Activated naive CD4-positive, alpha-beta T cell treated with anti-CD3 and anti-CD28 coated beads, Interleukin-2, amount 50 U/mL, for 16 hours (primary cell): ENCODE data around the gene ZNF814.
A peak's percentile ranks its signal among the peaks of the same experiment; 100 is the strongest.
"Not testable (repeated sequence)": the region's sequence is repeated elsewhere in the genome, so short reads cannot be mapped to it uniquely, and the experiment has no call there.

Experiments used
- DNase-seq: peaks from one replicate; pipeline ENCODE4 v3.0.0-alpha.2; 2020

Gene ZNF814

DNA sequence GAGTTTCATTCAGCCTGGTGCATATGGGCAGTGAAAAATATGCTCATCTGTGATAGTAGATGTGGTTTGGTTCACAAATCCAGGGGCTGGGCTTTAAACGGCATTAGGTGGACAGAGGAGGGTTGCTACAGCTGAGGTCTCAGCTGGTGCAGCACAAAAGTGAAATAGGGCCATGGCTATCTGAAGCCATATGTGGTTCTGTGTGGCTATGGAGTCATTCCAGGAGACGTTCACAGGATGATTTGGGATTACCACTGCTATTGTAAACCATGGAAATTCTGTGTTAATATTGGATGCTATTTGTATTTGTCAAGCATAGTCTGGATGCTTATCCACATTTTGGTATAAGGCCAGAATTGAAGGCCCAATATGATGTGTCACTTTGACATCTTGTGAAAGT lies 34.7 kb downstream of the ZNF814 start:
- DNase-seq = not testable (repeated sequence)

DNA sequence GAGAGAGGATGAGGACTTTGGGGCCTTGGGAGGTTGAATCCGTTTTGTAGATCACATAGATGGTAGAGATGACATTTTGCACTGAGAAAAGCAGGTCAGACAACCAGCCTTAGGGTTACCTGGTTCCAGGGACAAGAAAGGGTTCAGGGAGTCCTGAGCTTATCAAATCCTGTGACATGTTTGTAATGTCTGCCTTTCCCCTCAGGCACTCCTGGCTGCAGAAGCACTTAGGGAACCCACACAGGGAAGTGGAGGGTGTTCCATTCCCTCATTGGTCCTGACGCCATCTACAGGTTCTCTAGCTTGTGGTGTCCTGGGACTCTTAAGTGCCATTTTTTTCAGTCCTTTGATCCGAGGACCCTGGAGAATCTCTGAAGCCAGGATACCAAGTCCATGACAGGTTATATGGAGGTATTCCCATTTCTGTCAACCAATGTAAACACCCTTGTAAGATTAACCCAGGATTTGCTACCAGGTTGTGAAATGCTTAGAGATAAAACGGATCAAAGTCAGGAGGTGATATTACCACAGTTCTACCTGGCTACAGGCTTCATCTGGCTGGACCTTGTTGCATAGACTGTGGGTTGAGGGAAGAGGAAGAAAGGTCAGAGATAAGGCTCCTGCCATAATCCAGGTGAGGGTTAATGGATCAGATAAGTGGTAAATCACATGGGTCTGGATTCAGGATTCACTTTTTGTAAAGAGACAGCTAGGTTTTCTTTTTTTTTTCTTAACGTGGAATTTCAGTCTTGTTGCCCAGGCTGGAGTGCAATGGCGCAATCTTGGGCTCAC lies 36.8 kb downstream of the ZNF814 start:
- not testable (repeated sequence) for DNase-seq

DNA sequence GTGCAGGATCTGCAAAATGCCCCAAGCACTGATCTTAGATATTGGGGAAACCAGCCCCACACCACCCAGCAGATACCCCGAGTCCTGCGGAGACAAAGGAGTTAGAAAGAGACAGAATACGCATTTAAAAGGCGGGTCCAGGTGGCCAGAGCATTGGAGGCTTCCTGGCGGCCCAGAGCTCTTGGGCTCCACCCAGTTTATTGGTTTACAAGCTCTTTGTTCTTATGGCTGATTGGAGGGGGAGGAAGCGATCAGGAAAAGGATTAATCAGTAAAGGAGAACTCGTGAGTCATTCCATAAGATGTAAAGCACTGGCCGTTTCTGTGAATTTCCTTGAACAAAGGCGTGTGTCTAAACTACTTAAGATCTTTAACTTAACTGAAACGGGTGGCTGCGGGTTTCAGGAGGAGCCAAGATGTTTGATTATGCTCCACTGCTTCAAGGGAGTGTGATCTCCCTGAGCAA lies 38.3 kb downstream of the ZNF814 start:
- no peak for DNase-seq

DNA sequence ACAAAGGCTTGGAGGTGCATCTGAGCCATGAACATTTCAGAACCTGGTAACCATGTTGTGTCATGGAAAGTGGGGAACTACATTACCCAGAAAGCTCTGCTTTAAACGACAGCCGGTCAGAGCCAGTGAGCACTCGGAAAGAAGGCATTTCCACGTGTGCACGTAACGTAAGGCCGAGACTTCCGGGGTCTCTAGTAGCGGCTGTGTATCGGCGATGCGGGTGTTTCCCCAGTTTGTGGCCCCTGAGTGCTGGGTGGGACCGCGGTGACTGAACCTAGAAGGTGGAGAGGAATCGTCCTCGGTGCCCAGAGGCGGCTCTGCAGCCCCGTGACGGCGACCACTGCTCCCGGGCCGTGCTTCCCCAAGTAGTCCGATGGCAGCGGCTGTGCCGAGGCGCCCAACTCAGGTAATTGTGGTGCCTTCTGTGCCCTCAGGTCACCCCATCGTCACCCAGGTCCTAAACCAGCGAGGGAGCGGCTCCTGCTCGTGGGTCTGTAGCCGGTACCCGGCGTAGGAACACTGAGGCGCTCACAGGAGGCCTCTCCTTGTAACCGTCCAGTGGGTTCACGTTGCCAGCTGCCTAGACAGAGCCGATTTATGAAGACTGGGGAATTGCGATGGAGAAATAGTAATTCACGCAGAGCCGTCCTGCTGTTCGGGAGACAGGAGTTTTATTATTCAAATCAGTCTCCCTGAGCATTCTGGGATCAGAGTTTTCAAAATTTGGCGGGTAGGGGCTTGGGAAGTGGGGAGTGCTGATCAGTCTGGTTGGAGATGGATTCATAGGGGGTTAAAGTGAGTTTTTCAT lies 39.0 kb downstream of the ZNF814 start, which contains the start of gene ZNF587:
TSS of gene ZNF587 (plus strand) at position 194 of the 808 bp plus-strand sequence. CDS start at position 374, 180 bp downstream.
- peak; percentile 77 for DNase-seq

DNA sequence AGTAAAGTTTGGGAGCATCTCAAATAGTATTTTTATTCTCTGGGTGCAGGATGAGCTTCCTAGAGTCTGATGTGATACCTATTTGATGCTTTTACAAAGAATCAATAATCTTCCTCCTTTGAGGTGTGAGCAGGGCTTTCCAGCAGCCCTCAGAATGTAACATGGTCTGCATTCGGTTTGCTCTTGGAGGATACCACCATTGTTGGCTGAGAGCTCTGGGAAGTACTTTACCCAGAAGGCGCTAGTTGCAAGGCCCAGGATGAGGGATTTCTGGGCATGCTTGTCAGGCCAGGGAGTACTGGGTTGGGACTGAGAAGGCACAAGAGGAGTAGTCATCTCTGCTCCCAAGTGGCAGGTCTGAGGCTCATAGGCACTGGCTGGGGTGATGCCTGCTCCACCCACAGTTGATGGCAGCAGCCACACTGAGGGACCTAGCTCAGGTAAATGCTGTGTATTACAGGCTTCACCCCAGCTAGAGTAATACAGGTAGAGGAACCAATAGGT lies 39.6 kb downstream of the ZNF814 start:
- DNase-seq = not testable (repeated sequence)

DNA sequence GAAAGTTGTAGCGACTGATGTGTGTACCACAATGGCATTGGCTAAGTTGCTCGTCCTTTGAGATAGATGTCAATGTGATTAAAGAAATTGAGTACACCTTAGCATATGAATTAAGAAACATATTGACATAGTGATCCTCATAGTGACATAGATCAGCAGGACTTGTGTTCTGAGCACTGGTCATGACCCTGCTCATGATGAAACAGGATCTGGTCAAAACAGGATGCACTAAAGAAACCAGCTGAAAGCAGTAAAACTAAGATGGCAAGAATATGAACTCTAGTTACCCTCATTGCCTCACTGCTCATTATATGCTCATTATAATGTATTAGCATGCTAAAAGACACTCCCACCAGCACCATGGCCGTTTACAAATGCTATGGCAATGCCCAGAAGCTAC lies 41.7 kb downstream of the ZNF814 start:
- DNase-seq = not testable (repeated sequence)

DNA sequence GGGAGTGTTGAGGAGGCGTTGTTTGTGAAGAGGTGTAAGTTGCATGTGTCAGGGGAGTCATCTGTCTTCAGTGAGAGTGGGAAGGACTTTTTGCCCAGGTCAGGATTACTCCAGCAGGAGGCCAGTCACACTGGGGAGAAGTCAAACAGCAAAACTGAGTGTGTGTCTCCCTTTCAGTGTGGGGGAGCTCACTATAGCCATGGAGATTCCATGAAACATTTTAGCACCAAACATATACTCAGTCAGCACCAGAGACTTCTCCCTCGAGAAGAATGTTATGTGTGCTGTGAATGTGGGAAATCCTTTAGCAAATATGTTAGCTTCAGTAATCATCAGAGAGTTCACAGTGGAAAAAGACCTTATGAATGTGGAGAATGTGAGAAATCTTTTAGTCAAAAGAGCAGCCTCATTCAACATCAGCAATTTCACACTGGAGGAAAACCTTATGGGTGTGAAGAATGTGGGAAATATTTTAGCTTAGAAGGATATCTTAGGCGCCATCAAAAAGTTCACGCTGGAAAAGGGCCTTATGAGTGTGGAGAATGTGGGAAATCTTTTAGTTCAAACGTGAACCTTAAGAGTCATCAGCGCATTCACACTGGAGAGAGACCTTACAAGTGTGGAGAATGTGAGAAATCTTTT lies 47.6 kb downstream of the ZNF814 start:
- DNase-seq = no peak

DNA sequence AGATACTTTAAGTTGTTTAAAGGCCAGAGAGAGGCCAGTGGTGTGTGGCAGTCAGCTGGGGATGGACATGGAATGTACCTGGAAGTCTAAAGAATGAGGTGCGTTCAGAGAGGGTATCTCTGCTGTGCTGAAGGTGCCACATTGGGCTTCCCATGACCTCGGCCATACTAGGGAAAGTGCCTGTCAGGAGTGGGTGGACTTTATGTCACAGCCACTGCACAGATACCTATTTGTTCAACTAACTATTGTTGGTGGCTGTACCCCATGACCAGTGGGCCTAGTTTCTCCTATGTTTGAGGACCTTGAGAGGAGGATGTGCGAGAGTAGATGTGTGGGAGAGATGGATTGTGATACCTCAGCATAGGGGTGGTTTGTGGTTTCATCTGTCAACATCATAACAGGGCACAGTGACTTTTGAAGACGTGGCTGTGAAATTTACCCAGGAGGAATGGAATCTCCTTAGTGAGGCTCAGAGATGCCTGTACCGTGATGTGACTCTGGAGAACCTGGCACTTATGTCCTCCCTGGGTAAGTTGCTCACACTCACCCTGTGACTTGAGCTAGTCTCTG lies 50.1 kb downstream of the ZNF814 start:
- not testable (repeated sequence) for DNase-seq

DNA sequence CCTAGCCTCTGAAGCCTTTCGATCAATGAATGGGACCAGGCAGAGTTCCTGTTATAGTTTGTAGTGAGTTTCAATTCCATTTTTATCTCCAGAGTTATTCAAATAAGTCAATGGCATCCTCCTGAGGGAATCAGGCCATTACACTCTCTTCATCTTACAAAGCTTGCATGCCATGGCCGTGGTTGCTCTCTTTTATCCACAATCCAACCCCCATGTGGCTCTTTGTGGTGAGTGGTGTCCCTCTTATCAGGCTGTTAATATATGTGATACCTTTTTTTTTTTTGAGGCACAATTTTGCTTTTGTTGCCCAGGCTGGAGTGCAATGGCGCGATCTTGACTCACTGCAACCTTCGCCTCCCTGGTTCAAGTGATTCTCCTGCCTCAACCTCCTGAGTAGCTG lies 51.8 kb downstream of the ZNF814 start:
- not testable (repeated sequence) for DNase-seq

DNA sequence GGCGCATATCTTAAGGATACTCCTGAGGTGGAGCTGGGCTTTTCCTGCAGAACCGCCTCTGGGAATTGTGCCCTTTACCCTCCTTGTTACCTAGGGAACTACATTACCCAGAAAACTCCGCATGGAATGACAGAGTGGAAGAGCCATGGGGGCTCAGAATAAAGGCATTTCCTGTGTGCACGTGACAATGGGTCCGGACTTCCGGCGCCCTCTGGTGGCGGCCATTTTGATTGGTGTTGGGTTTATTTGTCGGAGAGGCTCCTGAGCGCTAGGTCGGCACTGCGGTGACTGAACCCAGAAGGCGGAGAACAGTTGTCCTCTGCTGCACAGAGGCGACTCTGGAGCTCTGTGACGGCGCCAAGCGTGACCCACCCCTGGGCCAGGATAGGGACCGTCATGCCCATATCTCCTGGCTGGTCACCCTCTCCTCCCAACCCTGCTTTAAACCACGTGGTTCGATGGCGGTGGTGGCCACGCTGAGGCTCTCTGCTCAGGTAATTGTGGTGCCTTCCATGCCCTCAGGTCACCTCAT lies 58.7 kb downstream of the ZNF814 start, which contains the start of gene ZNF587B:
TSS of gene ZNF587B (plus strand) at position 229 of the 532 bp plus-strand sequence. CDS start at position 459, 230 bp downstream.
- DNase-seq = peak; percentile 40

DNA sequence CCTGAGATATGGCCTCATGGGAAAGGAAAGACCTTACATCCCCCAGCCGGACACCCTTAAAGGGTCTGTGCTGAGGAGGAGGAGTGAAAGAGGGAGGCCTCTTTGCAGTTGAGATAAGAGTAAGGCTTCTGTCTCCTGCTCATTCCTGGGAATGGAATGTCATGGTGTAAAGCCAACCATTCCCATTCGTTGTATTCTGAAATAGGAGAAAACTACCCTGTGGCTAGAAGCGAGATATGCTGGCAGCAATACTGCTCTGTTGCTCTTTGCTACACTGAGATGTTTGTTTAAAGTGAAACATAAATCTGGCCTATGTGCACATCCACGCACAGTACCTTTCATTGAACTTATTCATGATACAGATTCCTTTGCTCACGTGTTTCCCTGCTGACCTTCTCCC lies 59.5 kb downstream of the ZNF814 start:
- DNase-seq = no peak

DNA sequence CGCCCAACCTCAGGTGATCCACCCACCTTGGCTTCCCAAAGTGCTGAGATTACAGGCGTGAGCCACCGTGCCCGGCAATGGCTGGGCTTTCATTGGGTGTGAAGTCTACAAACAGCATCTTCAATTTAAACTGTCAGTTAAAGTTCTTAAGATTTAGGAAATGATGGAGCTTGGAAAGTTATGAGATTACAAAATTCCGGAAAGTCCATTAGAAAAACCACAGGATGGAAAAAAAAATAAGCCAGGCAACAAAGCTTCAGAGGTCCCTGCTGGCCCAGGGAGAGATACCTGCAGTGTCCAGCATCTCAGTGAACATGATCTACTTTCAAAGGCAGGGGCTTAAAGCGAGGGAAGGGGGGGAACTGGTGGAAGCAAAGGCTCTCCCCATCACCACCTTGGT lies 63.3 kb downstream of the ZNF814 start:
- no peak for DNase-seq

DNA sequence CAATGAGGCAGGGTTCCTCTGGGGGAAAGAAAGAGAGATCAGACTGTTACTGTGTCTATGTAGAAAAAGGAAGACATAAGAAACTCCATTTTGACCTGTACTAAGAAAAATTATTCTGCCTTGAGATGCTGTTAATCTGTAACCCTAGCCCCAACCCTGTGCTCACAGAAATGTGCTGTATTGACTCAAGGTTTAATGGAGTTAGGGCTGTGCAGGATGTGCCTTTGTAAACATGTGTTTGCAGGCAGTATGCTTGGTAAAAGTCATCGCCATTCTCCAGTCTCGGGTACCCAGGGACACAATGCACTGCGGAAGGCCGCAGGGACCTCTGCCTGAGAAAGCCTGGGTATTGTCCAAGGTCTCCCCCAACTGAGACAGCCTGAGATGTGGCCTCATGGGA lies 65.2 kb downstream of the ZNF814 start:
- not testable (repeated sequence) for DNase-seq

DNA sequence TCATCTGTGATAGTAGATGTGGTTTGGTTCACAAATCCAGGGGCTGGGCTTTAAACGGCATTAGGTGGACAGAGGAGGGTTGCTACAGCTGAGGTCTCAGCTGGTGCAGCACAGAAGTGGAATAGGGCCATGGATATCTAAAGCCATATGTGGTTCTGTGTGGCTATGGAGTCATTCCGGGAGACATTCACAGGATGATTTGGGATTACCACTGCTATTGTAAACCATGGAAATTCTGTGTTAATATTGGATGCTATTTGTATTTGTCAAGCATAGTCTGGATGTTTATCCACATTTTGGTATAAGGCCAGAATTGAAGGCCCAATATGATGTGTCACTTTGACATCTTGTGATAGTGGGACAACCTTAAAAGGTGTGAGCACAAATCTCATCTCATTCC lies 65.7 kb downstream of the ZNF814 start:
- not testable (repeated sequence) for DNase-seq

DNA sequence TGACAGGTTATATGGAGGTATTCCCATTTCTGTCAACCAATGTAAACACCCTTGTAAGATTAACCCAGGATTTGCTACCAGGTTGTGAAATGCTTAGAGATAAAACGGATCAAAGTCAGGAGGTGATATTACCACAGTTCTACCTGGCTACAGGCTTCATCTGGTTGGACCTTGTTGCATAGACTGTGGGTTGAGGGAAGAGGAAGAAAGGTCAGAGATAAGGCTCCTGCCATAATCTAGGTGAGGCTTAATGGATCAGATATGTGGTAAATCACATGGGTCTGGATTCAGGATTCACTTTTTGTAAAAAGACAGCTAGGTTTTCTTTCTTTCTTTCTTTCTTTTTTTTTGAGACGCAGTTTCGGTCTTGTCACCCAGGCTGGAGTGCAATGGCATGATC lies 67.3 kb downstream of the ZNF814 start:
- DNase-seq = not testable (repeated sequence)

DNA sequence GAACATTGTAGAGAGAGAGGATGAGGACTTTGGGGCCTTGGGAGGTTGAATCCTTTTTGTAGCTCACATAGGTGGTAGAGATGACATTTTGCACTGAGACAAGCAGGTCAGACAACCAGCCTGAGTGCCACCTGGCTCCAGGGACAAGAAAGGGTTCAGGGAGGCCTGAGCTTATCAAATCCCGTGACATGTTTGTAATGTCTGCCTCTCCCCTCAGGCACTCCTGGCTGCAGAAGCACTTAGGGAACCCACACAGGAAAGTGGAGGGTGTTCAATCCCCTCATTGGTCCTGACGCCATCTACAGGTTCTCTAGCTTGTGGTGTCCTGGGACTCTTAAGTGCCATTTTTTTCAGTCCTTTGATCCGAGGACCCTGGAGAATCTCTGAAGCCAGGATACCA lies 67.7 kb downstream of the ZNF814 start:
- not testable (repeated sequence) for DNase-seq

DNA sequence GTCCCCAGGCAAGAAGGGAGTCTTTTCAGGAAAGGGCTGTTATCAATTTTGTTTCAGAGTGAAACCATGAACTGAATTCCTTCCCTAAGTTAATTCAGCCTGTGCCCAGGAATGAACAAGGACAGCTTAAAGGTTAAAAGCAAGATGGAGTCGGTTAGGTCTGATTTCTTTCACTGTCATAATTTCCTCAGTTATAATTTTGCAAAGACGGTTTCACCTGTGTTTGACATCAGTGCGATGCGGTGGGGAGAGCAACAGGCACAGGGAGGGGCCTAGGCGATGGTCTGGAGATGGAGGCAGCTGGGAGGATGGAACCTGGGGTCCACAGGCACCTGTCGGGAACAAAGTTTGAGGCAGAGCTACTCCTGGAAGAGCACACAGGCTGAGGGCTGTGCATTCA lies 68.2 kb downstream of the ZNF814 start:
- no peak for DNase-seq

DNA sequence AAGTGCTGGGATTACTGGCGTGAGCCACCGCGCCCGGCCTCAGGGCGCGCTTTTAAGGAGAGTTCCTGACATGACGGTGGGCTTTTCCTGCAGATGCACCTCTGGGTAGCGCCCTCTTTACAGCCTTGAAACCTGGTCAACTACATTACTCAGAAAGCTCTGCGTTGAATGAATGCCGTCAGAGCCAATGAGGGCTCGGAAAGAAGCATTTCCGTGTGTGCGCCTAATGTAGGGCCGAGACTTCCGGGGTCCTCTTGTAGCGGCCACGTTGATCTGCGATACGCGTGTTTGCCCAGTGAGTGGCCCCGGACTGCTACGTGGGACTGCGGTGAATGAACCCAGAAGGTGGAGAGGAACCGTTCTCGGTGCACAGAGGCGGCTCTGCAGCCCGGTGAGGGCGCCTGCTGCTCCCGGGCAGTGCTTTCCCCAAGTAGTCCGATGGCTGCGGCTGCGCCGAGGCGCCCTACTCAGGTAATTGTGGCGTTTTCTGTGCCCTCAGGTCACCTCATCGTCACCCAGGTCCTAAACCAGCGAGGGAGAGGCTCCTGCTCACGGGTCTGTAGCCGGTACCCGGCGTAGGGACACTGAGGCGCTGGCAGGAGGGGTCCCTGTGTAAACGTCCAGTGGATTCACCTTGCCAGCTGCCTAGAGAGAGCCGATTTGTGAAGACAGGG lies 69.2 kb downstream of the ZNF814 start:
- DNase-seq = peak; percentile 79

DNA sequence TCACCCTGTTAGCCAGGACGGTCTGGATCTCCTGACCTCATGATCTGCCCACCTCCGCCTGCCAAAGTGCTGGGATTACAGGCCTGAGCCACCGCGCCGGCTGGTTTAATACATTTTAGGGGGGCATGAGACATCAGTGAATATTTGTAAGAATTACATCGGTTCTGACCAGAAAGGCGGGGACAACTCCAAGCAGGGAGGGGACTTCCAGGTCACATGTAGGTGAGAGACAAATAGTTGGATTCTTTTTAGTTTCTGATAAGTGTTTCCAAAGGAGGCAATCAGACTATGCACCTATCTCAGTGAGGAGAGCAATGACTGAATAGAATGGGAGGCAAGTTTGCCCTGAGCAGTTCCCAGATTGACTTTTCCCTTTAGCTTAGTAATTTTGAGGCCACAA lies 70.5 kb downstream of the ZNF814 start:
- DNase-seq = no peak

DNA sequence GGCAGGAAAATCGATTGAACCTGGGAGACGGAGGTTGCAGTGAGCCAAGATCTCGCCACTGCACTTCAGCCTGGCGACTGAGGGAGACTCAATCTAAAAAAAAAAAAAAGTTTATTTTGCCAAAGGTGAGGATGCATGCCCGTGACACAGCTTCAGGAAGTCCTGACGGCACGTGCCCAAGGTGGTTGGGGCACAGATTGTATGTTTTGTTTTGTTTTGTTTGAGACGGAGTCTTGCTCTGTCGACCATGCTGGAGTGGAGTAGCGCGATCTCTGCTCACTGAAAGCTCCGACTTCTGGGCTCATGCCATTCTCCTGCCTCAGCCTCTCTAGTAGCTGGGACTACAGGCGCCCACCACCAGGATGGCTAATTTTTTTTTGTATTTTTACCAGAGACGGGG lies 70.9 kb downstream of the ZNF814 start:
- no peak for DNase-seq

DNA sequence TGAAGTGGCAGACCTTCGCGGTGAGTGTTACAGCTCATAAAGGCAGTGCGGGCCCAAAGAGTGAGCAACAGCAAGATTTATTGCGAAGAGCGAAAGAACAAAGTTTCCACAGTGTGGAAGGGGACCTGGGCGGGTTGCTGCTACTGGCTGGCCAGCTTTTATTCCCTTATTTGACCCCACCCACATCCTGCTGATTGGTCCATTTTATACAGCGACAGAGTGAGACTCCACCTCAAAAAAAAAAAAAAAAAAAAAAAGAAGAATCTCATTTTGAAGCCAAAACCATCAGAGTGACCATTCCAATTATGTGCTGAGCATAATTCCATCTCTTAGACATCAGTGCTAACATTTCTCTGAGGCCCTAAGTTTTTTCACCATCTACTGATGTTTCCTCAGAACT lies 72.2 kb downstream of the ZNF814 start:
- no peak for DNase-seq
